ENCODE measurements around the gene CST9.
"Not testable (repeated sequence)": the region's sequence is repeated elsewhere in the genome, so short reads cannot be mapped to it uniquely, and the experiment has no call there.

CST9 gene

DNA sequence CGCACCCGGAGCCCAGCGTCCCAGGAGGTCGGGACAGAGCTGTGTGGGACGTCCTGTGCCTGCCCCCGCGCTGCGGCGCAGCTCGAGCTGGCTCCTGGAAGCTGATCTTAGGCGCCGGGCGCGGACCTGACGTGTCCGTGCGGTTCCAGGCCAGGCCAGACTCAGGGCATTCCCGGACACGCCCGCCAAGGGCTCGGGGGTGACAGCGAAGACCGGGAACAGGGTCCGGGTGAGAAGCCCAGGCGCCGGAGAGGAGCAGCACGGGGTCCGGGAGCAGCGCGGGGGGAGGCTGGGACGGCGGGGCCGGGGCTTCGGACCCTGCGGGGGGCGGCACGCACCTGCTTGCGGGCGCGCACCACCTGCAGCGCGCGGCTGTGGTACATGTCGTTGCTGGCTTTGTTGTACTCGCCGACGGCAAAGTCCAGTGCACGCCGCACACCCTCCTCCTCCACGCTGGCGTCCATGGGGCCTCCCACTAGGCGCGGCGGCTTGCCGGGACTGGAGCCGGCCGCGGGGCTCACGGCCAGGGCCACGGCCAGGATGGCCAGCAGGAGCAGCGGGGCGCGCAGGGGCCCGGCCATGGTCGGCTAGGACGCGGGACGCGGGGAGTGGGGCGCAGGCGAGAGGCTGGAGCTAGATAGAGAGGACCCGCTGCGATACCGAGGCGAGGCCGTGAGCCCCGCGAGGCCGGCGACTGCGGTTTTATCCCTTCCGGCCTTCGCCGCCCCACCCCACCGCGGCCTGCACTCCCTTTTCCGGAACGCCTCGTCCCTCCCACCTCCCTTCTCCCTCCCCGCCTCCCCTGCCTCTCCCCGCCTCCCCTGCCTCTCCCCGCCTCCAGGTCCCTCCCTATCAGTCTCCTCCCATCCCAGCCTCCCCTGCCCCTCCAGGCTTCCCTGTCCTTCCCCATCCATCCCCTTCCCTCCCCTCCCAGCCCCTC is 31.8 kb upstream of the CST9 start, which contains the start of gene CST3:
Gene CST3 (minus strand): TSS at position 674 of the 940 bp plus-strand sequence. CDS start 93 bp downstream, at position 581.
- peak in 49 of 56 donors; percentile 18 to 85 (median 55) for DNase-seq

DNA sequence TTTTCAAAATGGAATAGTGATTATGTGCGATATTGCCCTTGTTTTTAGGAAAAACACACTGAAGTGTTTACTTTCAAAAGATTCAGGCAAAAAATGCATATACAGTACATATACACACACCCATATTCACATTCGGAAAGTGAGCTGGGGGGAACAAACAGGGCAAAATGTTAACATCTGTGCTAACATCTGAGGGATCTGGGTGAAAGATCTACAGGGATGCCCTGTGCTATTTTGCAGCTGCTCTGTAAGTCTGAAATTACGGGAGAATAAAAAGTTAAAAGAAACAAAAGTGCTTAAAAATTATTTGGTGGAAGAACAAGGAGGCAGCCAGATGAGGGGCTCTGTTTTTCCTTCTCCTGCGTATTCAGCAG is 31.2 kb upstream of the CST9 start:
- no peak for DNase-seq

- peak in 1 of 56 donors; percentile 54 for DNase-seq
Measured at GRCh38 chr20:23636182-23636907, 30.6 kb upstream of the CST9 start.

DNA sequence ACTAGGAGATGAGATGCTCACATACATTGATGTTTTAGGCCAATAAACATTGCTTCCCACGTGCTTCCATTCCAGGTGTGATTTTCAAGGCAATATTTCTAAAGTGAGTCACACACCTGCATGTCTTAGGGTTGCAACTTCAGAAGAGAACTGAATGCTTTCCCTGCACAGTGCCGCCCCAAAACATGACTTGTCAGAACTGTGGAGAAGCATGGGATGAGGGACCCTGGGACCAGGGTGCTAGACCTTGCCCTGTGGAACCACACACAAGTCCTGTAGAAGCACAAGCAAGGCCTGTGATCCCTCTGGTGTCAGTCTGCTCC is 30.0 kb upstream of the CST9 start:
- DNase-seq, result not testable (repeated sequence)

- DNase-seq, result no peak
Measured at GRCh38 chr20:23634985-23635767, 29.5 kb upstream of the CST9 start.

- peak in 1 of 56 donors; percentile 11 for DNase-seq
Measured at GRCh38 chr20:23634044-23634801, 28.5 kb upstream of the CST9 start.

DNA sequence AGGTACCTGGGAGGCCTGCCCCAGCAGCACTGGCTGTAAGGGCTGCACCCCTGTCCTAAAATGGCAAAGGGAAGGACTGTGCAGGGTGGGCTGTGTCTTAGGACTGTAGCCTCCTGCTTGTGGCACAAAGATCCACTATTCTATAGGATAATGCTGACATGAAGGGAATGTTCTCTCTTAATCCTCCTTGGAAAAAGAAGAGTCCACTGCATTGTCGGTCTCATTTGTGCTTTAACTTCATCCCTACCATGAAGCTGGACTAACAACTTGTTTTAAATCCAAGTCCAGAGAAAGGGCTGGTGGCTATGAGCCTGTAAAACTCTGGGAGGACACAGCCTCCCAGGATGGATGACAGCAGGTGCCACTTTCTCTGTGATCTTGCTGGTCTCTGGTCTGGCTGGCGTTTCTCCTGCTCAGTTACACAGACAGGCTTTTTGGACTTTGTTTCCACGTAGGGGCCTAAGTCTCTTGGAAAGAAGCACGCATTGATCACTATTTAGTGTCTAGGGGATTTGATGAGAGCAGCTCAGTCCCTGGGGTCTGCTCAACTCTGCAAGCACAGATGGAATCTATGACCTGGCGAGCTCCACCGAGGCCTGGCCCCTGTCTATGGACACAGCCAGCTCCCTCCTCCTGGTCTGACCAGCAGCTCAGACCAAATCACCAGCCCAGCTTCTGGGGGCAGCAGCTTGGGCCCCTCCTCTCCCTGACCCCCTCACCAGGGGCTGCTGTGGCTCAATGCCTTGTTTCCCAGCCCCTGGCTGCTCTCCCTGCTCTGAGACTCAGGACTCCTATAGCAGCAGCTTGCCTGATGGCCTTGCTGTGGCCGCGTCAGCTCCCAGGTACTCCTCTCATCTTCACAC is 27.2 kb upstream of the CST9 start:
- DNase-seq, result no peak

GRCh38 chr20:23631981-23632710 is 26.4 kb upstream of the CST9 start:
- DNase-seq, result peak in 1 of 56 donors; percentile 25

DNA sequence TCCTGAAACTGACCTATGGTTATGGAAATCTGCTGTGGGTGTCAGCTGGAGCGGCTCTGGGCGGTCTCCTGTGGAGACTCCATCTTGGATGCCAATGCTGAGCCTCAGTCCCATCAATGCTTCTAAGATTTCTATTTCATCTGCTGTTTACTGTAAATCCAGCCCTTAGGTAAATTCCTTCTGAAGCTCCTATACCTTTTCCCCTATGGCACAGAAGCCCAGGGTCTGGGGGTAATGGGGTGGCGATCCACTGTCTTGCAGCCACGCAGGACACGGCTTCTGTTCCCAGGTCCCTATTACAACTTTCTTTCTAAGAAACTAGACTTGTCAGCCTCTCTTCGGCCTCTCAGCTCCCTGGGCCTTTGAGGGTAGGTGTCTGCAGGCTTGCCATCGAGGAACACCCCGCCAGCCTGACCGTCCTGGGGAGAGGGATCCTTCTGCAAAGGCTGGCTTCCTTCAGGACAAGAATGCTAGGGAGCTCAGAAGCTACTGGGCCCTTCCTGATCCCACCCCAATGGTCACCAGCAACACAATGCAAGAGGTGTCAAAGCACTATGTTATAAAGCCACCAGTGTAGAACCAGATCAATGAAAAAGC is 25.6 kb upstream of the CST9 start:
- no peak for DNase-seq

DNA sequence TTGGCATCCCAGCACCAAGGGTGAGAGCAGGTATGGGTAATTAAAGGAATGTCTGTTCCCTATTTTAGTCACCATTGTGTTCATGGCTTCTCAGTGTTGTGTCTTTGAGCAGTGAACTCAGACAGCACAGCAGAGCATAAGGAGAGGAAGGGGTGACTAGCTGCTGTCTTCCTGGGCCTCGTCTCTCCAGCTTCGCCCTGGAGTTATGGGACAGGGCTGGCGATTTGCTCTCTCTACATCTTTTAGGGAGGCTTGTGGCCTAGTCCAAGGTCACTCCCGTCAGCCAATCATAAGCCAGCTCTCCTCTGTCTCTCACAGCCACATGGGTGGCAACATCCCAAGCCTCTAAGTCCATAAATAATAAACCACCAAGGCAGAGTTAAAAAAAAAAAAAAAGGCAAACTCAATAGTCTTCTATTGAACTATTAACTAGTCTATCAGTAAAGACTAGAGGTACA is 24.7 kb upstream of the CST9 start:
- no peak for DNase-seq

- DNase-seq, result no peak
Measured at GRCh38 chr20:23629542-23630391, 24.1 kb upstream of the CST9 start.

GRCh38 chr20:23629017-23629541 is 23.4 kb upstream of the CST9 start:
- no peak for DNase-seq

DNA sequence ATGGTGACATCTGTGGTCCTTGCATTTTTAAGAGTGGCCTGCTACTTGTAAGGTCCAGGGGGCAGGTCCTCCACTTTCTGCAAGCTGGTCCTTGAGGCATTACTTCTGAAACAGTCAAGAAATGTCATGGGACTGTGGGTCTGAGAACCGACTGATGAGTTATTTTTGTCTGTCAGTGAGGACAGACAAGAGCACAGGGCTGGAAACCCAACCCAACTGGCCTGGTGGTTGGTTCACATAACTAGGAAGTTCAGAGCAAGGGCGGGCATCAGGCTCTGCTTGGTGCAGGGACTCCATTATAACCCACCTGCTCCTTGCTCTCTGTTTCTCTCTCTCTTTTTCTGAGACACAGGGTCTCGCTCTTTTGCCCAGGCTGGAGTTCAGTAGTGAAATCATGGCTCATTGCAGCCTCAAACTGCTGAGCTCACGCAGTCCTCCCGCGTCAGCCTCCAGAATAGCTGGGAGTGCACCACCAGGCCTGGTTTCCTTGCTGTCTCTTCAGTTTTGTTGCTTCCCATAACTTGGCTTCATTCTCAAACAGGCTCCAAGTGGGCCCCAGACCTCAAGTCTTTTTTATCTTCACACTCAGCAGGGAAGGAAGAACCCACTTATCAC is 22.8 kb upstream of the CST9 start:
- DNase-seq, result no peak

GRCh38 chr20:23627501-23627900 is 21.8 kb upstream of the CST9 start:
- no peak for DNase-seq

DNA sequence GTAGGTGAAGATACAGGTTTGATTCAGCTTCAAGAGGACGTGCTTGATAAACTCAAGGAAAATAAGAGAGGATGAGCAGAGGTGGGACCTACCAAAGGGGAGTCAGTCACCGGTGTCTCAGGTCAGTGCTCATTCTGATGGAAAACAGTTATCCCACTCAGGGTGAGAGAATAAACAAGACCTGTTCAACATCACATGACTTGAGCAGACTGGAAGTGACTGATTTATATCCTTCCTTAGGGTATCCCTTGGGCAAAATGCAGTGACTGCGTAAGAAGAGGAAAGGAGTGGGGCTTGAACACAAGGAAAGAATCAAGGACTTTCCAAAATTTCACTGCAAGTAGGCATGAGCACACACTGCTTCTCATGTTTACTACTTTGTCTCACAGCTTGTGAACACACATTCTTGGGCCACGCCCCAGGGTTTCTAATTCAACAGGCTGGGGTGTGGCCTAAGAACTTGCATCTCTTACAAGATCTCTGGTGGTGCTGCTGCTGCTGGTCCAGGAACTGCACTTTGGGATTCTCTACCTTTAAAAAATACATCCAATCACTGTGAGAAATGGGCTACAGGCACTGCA is 20.4 kb upstream of the CST9 start:
- DNase-seq, result no peak

DNA sequence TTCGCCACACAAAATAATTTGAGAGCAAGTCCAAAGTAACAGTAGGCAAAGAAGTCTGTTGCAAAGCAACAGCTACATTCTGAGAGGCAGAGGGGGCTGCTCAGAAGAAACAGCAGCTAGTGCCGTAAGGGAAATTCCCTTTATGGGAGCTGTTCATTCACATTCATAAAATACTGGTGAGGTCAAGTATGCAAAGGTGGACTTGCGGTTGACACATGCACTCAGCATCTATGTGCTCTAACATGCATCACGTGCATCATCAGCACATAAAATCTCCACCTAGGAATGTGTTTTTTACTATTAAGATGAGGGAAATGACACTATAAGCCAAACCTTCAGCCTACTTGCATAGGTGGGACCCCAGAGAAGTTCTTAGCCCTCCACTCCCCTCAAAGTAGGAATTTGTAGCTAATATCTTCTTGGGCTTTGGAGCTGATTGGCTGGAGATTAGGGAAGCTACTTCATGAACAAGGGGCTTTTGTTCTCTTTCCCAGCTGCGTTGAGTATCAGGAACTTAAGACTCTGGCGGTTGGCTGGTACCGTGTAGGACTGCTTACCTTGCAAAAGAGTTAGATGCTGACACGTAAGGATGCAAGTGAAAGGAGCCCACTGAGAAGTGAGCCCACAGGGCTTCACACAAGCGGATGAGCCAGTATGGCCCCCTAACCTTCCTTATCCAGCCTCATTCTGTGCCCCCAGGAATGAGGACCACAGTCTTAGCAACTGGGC is 19.7 kb upstream of the CST9 start:
- DNase-seq, result no peak
